ENCODE measurements around the gene KIR2DL1.

DNA sequence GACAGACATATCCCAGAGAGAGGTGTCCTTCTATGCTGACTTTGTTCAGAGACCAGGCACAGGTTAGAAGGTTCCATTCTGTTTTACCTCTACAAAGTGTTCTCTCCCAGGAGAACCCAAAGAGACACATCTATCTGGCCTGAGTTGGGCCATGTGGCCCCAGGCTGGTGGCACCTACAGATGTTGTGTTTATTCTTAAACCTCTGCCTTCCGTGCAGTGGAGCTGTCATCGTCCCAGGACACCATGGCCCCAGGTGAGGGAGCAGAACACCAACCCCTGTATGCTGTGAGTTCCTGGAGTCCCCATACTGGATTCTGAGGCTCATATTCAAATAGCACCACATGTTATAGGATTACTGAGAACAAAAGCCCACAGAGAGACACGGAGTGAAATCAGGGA lies 41.4 kb upstream of the KIR2DL1 start:
- TF ChIP-seq, protein P1, sequence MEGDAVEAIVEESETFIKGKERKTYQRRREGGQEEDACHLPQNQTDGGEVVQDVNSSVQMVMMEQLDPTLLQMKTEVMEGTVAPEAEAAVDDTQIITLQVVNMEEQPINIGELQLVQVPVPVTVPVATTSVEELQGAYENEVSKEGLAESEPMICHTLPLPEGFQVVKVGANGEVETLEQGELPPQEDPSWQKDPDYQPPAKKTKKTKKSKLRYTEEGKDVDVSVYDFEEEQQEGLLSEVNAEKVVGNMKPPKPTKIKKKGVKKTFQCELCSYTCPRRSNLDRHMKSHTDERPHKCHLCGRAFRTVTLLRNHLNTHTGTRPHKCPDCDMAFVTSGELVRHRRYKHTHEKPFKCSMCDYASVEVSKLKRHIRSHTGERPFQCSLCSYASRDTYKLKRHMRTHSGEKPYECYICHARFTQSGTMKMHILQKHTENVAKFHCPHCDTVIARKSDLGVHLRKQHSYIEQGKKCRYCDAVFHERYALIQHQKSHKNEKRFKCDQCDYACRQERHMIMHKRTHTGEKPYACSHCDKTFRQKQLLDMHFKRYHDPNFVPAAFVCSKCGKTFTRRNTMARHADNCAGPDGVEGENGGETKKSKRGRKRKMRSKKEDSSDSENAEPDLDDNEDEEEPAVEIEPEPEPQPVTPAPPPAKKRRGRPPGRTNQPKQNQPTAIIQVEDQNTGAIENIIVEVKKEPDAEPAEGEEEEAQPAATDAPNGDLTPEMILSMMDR (IDR thresholded peaks at IDR 0.05) = no peak
- no peak for TF ChIP-seq POLR2A (IDR thresholded peaks at IDR 0.05)
